HG03066 (cell line): Measurements from ENCODE around the gene GLYATL2.

Experiments
- ATAC-seq: cut with Tn5 transposase; IDR thresholded peaks from one replicate; pipeline ENCODE4 v1.9.1; 2021; ENCODE audit warnings: low read depth; ENCODE audit not compliant: unreplicated experiment

The GLYATL2 gene, protein sequence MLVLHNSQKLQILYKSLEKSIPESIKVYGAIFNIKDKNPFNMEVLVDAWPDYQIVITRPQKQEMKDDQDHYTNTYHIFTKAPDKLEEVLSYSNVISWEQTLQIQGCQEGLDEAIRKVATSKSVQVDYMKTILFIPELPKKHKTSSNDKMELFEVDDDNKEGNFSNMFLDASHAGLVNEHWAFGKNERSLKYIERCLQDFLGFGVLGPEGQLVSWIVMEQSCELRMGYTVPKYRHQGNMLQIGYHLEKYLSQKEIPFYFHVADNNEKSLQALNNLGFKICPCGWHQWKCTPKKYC

GRCh38 chr11:58844361-58845005 is at the start of gene GLYATL2:
Gene GLYATL2, minus strand, starts transcription at chr11:58844704. Its CDS starts 5,092 bp downstream, at chr11:58839612.
- no peak for ATAC-seq

DNA sequence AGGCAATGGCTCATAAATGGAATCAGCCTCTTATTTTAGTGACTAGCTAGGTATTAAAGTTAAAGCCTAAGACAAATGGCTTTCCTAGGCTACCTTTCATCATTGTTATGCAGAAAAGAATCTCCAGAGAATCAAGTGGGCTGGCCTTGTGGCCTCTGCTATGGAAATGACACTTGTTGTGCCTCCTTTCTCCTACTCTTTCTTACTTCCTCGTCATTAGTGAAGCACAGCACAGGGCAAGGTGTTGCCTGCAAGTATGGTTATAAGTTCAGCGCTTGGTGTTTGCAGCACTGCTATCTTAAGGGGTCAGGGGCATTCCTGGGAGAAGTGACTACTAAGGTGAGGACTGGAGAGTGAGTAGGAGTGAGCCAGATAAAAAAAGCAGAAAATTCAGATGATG is 49.4 kb upstream of the GLYATL2 start:
- ATAC-seq: no peak

DNA sequence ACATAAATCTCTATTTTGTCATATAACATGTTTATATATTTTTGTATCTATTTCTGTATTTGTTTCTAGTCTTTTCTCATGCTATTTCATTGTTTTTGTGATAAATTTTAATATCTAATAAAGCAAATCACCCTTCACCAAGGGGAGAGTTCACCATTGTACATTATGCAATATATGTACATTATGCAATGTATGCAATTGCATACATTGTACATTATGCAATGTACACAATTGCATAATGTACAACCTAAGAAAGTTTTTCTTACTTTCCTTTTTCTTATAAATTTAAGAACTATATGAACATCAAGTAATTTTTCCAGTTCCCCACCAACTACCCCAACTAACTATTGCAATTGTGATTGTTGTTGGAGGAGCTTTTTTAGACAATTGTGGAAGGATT is 44.1 kb upstream of the GLYATL2 start:
- no peak for ATAC-seq

DNA sequence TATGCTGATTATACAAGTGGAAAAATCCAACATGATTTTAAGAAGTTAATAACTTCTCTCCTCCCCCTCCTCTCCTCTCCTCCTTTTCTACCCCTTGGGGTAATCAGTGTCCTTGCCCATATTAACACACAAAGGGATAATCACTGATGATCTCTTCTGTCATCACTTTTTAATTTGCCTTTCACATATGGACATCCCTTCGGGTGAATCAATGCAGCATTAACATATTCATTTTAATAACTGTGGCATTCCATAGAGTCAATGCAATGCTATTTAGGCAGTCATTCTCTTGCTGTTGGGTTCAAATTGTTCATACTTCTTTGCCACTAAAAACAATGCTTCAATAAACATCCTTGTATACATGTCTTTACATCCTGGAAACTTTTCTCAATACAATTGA is 42.9 kb upstream of the GLYATL2 start:
- ATAC-seq: no peak

GRCh38 chr11:58880625-58881024 is 36.1 kb upstream of the GLYATL2 start:
- no peak for ATAC-seq

GRCh38 chr11:58880166-58880565 is 35.7 kb upstream of the GLYATL2 start:
- no peak for ATAC-seq

DNA sequence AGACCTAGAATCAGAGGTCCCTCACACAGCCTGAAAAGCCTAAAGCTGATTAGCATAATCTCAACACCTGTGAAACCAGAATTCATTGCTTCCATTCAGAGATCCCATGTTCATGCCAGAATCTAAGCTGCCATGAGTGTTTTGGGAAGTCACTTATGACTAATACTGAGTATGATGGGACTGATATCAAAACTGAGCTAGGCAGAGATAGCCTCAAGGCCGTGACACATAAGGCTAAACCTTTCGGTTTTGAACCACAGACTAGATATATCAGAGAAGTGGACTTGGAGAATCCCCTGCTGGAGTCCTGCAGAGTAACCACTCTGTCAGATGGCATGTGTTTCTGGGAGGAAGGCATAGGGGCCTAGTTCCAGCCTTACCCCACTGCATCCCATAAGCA is 23.1 kb upstream of the GLYATL2 start:
- ATAC-seq: no peak

DNA sequence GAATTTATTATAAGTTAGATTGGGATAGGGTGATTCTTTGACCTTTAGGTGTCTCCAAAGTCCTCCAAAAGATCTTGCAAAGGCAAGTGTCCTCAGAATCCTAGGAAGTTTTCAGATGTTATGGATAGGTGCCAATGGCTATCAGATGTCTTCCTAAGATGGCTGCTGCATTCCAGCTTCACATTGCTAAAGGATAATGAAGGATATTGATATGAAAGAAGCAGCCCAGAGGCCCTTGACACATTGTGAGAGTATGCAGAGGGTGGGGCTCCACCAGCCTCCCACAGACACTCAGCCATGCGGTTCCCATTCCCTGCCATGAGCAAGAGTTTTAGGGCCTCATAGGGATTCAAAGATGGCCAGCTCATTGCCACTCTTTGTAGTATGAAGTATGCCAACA is 22.3 kb upstream of the GLYATL2 start:
- no peak for ATAC-seq

GRCh38 chr11:58864335-58864734 is 19.8 kb upstream of the GLYATL2 start:
- no peak for ATAC-seq

- no peak for ATAC-seq
These were observed 19.2 kb upstream of the GLYATL2 start for GRCh38 chr11:58863697-58864096.

- ATAC-seq: no peak
These were observed 17.0 kb upstream of the GLYATL2 start for GRCh38 chr11:58861533-58861932.

GRCh38 chr11:58856806-58857205 is 12.3 kb upstream of the GLYATL2 start:
- no peak for ATAC-seq

DNA sequence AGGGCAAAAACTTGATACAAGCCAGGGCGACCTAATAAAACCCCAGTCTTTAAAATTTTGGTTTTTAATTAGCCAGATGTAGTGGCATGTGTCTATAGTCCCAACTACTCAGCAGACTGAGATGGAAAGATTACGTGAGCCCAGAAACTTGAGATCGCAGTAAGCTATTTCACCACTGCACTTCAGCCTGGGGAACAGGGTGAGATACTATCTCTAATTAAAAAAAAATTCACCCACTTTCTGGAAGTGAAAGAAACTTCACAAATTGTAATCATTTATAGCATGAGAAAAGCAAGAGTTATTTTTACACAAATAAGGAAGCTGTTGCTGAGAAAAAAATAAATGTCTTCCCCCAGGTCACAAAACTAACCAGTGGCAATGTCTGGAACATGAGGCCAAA is 882 bp upstream of the GLYATL2 start:
- no peak for ATAC-seq

- no peak for ATAC-seq
These were observed 6.7 kb downstream of the GLYATL2 start for GRCh38 chr11:58837707-58838388.

DNA sequence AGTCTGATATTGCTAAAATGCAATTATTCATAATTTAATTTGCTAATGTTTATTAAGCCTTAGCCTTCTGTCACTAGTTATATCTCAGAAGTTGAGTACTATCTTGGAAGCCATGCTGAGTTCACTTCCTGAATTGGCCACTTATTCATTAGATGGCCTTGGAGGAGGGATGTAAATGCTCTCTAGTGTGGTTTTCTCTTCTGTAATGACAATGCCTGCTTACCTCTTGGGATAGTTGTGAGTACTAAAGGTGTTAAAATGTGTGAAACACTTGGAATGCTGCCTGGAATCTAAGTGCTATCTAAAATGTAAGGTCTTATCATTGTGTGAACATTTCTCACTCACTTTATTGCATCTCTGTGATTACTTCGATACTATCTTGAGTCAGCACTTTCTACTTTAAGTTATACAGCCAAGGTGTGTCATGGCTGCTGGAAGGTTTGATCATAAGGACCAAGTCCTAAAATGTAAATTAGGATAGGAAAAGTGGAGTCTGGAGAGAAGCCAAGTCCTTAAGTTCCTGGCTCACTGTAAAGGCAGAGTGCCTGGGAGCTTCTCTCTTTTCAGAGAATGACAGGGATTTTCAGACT is 12.4 kb downstream of the GLYATL2 start:
- no peak for ATAC-seq

DNA sequence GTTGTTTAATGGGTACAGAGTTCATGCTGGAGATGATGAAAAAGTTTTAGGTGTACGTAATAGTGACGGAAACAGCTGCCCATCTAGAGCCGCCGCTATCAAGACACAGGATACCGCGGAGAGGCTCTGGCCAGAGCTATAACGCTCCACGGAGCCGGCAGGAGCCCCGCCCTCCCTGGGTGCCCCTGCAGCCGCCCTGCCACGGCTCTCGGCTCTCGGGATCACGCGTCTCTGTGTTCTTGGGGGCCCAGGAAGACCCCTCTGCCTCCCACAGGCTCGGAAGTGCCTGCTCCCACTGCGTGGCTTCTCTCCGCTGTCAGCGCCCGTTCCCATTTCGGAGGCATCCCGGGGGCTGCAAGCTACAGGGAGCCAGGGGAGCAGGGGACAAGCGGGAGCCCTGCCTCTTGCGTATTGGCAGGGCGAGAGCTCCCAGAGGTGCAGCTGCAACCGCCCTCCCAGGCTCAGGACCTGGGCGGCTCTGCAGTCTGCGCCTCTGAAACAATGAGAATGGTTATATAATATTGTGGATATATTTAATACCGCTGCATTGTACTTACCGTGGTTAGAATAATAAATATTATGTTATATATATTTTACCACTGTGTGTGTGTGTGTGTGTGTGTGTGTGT is 13.7 kb downstream of the GLYATL2 start:
- no peak for ATAC-seq

- ATAC-seq: no peak
These were observed 14.7 kb downstream of the GLYATL2 start for GRCh38 chr11:58829786-58830185.

- ATAC-seq: no peak
These were observed 30.8 kb downstream of the GLYATL2 start for GRCh38 chr11:58813693-58814092.

- no peak for ATAC-seq
These were observed 33.0 kb downstream of the GLYATL2 start for GRCh38 chr11:58811499-58811898.

GRCh38 chr11:58807343-58807742 is 37.2 kb downstream of the GLYATL2 start:
- ATAC-seq: no peak

- no peak for ATAC-seq
These were observed 39.4 kb downstream of the GLYATL2 start for GRCh38 chr11:58805065-58805464.
